Peyer's patch (tissue), 4 donors: ENCODE results near the gene CHD9. TPM values are rescaled to one million over a fixed set of nuclear protein-coding genes. Genes with fewer than 3 reads are reported as not detected.
A peak's percentile ranks its signal among the peaks of the same experiment; 100 is the strongest.

Experiments used
- DNase-seq, 3 donors: peaks; one replicate each; pipeline ENCODE4 v3.0.0-alpha.2; 2017 to 2019
- H3K27ac ChIP-seq, 4 donors: fragments of 200-600 bp; sonication (generic); one replicate each; pipeline ENCODE4 v1.5.1; 2016 to 2019
- H3K27me3 ChIP-seq, 2 donors: fragments of 200-600 bp; sonication (generic); one replicate each; pipeline ENCODE4 v1.5.1; 2019
- H3K36me3 ChIP-seq, 3 donors: fragments of 200-600 bp; sonication (generic); one replicate each; pipeline ENCODE4 v1.5.1; 2016 to 2019
- H3K4me1 ChIP-seq, 4 donors: fragments of 200-600 bp; sonication (generic); one replicate each; pipeline ENCODE4 v1.5.1; 2016 to 2019
- H3K4me3 ChIP-seq, 4 donors: fragments of 200-600 bp; sonication (generic); 1 replicate in 3 of 4; 2 replicates in 1 of 4; pipeline ENCODE4 v1.5.1; 2016 to 2019; ENCODE audit warnings: mild to moderate bottlenecking in 1 of 4
- H3K9me3 ChIP-seq, 4 donors: fragments of 200-600 bp; sonication (generic); one replicate each; pipeline ENCODE4 v1.5.1; 2016 to 2019; ENCODE audit warnings: mild to moderate bottlenecking in 1 of 4
- CTCF ChIP-seq, 6 experiments: fragments of 450-650 bp in 4 of 6; fragments of 200-600 bp in 2 of 6; sonication (generic) in 1 of 6; IDR thresholded peaks; one replicate each; pipeline ENCODE4 v1.5.1; 2017 to 2019; ENCODE audit warnings: antibody characterized with exemption in 6 of 6, mild to moderate bottlenecking in 3 of 6, moderate library complexity in 1 of 6
- POLR2A ChIP-seq, 2 donors: fragments of 450-650 bp; IDR thresholded peaks; one replicate each; pipeline ENCODE4 v1.5.1; 2017; ENCODE audit warnings: antibody characterized with exemption in 2 of 2, mild to moderate bottlenecking in 2 of 2, moderate library complexity in 2 of 2
- total RNA-seq, 4 donors: library from RNA; depleted of rRNA; stranded (reverse); fragments of >200 nt; gene quantifications; one replicate each; pipeline ENCODE4 v1.1.0, GENCODE V29; 2016

CHD9 gene
- total RNA-seq, 4 donors from 2014 or later: 48.4 to 187 (median 79.3) TPM

GRCh38 chr16:53198933-53199332, 144.1 kb downstream of the CHD9 start:
- Histone ChIP-seq H3K9me3 (no peaks in the 10 kb centered on the region), H3K4me3 (no peak overlapping the region), H3K36me3 (no peaks in the 10 kb centered on the region), H3K27ac (no peak overlapping the region), H3K27me3 (no peaks in the 10 kb centered on the region), H3K4me1 (no peaks in the 10 kb centered on the region)
- no peak for DNase-seq
- no peak for TF ChIP-seq CTCF (IDR thresholded peaks at IDR 0.05)
- TF ChIP-seq POLR2A (IDR thresholded peaks at IDR 0.05): no peak

- TF ChIP-seq CTCF (IDR thresholded peaks at IDR 0.05) (no peak), POLR2A (IDR thresholded peaks at IDR 0.05) (no peak)
- H3K27me3 ChIP-seq: no peaks in the 10 kb centered on the region
- no peaks in the 10 kb centered on the region for H3K36me3 ChIP-seq
- no peak overlapping the region for H3K27ac ChIP-seq
- H3K9me3 ChIP-seq: no peaks in the 10 kb centered on the region
- DNase-seq: no peak
- no peak overlapping the region for H3K4me3 ChIP-seq
- H3K4me1 ChIP-seq: no peaks in the 10 kb centered on the region
Measured at GRCh38 chr16:53201900-53202299, 147.1 kb downstream of the CHD9 start.

- Histone ChIP-seq H3K4me1 (no peaks in the 10 kb centered on the region), H3K36me3 (no peaks in the 10 kb centered on the region), H3K27ac (no peak overlapping the region), H3K27me3 (no peaks in the 10 kb centered on the region), H3K9me3 (no peaks in the 10 kb centered on the region), H3K4me3 (no peak overlapping the region)
- no peak for DNase-seq
- TF ChIP-seq POLR2A (IDR thresholded peaks at IDR 0.05) (no peak), CTCF (IDR thresholded peaks at IDR 0.05) (no peak)
Measured at GRCh38 chr16:53202398-53202797, 147.6 kb downstream of the CHD9 start.

- peaks cover 0 to 7% (median 2%) of the 10 kb centered on the region in 4 donors for H3K4me1 ChIP-seq
- DNase-seq: peak in 1 of 3 donors; percentile 58
- H3K36me3 ChIP-seq: no peaks in the 10 kb centered on the region
- no peaks in the 10 kb centered on the region for H3K9me3 ChIP-seq
- H3K27me3 ChIP-seq: no peaks in the 10 kb centered on the region
- TF ChIP-seq POLR2A (IDR thresholded peaks at IDR 0.05) (no peak), CTCF (IDR thresholded peaks at IDR 0.05) (peak in 5 of 6 experiments; percentile 23 to 77 (median 67))
- peak overlapping the region; percentile 56 to 79 (median 70) for H3K27ac ChIP-seq
- H3K4me3 ChIP-seq: peak overlapping the region; percentile 13 to 45 (median 28)
Measured at GRCh38 chr16:53207810-53208752, 153.3 kb downstream of the CHD9 start.

GRCh38 chr16:53209429-53209828, 154.6 kb downstream of the CHD9 start:
- H3K9me3 ChIP-seq: no peaks in the 10 kb centered on the region
- TF ChIP-seq POLR2A (IDR thresholded peaks at IDR 0.05) (no peak), CTCF (IDR thresholded peaks at IDR 0.05) (no peak)
- H3K4me1 ChIP-seq: peaks cover 0 to 10% (median 2%) of the 10 kb centered on the region in 4 donors
- peak overlapping the region in 2 of 4 donors; percentile 19 to 41 for H3K4me3 ChIP-seq
- no peaks in the 10 kb centered on the region for H3K36me3 ChIP-seq
- DNase-seq: no peak
- H3K27ac ChIP-seq: peak overlapping the region in 1 of 4 donors; percentile 16
- H3K27me3 ChIP-seq: no peaks in the 10 kb centered on the region
